Mononuclear cell (primary cell): ENCODE results near the gene ERO1B. TPM values are rescaled to one million over a fixed set of nuclear protein-coding genes. Genes with fewer than 3 reads are reported as not detected.
"Not testable (repeated sequence)": the region's sequence is repeated elsewhere in the genome, so short reads cannot be mapped to it uniquely, and the experiment has no call there.

Source experiments
- H3K27me3 ChIP-seq: 2 replicates; pipeline ENCODE4 v1.6.0; 2011; ENCODE audit warnings: low read length, control low read depth; ENCODE audit not compliant: insufficient read depth
- H3K4me1 ChIP-seq: 2 replicates; pipeline ENCODE4 v1.5.1; 2011; ENCODE audit warnings: mild to moderate bottlenecking, low read length, control low read depth; ENCODE audit not compliant: insufficient read depth
- H3K4me3 ChIP-seq: 2 replicates; pipeline ENCODE4 v1.5.1; 2011; ENCODE audit warnings: mild to moderate bottlenecking, low read length, moderate library complexity
- H3K9me3 ChIP-seq: 2 replicates; pipeline ENCODE4 v1.5.1; 2011; ENCODE audit warnings: low read depth, mild to moderate bottlenecking, control low read depth, low read length
- total RNA-seq: library from RNA; depleted of rRNA; stranded (reverse); fragments of >200 nt; gene quantifications from one replicate; pipeline ENCODE4 v1.2.3, GENCODE V29; 2012

Gene ERO1B
- 16.6 TPM for total RNA-seq

DNA sequence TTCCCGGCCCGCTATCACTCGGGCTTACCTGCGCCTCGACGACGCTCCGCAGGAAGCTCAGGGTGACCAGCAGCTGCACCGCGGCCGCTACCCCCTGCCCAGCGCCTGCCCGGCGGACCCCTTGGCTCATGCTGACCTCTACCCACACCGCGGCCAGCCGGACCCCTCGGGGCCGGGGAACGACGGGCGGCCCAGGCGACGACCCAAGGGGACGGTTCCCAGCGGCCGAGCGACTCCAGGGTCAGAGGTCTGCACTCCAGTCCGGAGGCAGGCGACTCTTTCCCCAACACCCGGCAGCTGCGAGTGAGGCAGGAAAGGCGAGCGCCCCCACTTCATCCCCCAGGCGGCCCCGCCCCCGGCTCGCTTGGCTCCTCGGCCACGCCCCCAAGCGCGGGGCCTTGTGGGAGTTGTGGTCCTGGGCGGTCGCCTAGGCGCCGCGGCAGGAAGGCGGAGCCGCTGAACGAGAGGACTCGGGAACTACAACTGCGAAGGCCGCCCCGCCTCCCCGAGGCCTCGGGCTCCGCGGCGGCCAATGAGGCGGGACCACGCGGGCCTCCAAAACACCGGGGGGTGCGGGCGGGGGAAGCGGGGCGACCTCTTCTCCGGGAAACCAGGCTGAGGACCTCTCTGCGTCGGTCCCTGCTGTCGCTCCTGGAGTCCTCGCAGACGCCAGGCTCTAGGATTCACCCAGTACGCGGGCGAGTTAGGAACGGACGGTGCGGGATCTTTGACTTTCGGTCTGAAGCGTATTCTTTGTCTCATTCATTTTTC, at the start of gene ERO1B:
TSS of gene ERO1B (minus strand) at position 305 of the 771 bp plus-strand sequence. CDS start at position 130, 175 bp downstream.
- peaks cover 36% of the 10 kb centered on the region for H3K4me1 ChIP-seq
- H3K9me3 ChIP-seq: no peaks in the 10 kb centered on the region
- H3K4me3 ChIP-seq: peak within 1 kb of the TSS; percentile 97
- H3K27me3 ChIP-seq: no peaks in the 10 kb centered on the region

DNA sequence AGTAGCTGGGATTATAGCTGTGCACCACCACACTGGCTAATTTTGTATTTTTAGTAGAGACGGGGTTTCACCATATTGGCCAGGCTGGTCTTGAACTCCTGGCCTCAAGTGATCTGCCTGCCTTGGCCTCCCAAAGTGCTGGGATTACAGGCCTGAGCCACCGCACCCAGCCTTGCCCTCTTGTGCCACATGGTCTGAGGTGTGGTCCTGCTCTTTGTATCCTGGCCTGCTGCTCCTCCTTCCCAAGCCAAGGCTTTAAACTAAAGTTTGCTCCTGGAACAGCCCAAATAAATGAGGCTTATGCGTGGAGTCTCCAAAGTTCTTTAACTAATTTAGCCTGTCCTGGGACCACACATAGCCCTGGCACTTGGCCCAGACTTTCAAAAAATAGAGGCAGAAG, 49.7 kb upstream of the ERO1B start:
- H3K9me3 ChIP-seq, H3K4me3 ChIP-seq, H3K27me3 ChIP-seq, H3K4me1 ChIP-seq: not testable (repeated sequence)

GRCh38 chr1:236326432-236326831, 44.7 kb upstream of the ERO1B start:
- no peak overlapping the region for H3K4me3 ChIP-seq
- H3K4me1 ChIP-seq: no peaks in the 10 kb centered on the region
- H3K9me3 ChIP-seq: peaks cover 21% of the 10 kb centered on the region
- H3K27me3 ChIP-seq: no peaks in the 10 kb centered on the region

GRCh38 chr1:236325567-236325966, 43.8 kb upstream of the ERO1B start:
- H3K27me3 ChIP-seq: no peaks in the 10 kb centered on the region
- no peaks in the 10 kb centered on the region for H3K4me1 ChIP-seq
- H3K9me3 ChIP-seq: peaks cover 21% of the 10 kb centered on the region
- no peak overlapping the region for H3K4me3 ChIP-seq

DNA sequence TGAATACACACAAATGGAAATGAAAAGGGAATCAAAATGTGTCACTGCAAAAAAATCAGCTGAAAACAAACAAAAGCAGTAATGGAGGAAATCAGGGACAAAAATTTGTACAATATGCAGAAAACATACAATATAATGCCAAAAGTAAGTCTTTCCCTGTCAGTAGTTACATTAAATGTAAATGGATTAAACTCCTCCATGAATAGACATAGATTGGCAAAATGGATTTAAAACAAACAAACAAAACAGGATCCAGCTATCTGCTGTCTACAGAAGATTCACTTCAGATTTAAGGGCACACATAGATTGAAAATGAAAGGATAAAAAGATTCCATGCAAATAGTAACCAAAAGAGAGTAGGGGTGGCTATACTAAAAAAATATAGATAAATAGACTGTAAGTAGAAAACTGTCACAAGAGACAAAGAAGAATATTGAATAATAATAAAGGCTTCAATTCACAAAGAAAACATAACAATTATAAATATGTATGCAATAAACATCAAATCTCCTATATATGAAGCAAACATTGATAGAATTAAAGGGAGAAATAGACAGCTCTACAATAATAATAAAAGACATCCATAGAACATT, 42.2 kb upstream of the ERO1B start:
- no peaks in the 10 kb centered on the region for H3K27me3 ChIP-seq
- H3K4me3 ChIP-seq: no peak overlapping the region
- H3K4me1 ChIP-seq: no peaks in the 10 kb centered on the region
- H3K9me3 ChIP-seq: peaks cover 21% of the 10 kb centered on the region

DNA sequence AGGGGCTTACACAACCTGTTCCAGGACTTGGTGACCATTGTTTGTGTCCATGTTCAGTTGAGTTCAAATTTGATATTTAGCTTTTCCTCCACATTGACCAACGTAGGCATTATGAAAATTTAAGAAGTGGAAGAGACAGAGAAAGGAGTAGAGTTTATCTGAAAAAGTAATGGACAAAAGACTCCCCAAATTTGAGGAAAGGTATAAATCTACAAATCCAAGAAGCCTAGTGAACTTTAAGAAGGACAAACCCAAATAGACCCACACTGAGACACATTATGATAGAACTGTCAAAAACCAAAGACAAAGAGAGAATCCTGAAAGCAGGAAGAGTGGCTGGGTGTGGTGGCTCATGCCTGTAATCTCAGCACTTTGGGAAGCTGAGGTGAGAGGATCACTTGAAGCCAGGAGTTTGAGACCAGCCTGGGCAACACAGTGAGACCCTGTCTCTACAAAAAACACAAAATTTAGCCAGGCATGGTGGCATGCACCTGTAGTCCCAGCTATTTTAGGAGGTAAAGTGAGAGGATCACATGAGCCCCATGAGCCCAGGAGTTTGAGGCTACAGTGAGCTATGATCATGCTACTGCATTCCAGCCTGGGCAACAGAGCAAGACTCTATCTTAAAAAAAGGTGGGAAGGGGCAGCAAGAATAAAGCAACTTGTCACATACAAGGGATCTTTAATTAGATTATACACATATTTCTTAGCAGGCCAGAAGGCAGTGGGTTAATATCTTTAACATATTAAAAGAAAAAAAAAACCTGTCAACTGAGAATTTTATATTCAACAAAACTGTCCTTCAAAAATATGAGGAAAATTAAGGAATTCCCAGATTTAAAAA, 41.0 kb upstream of the ERO1B start:
- Histone ChIP-seq H3K4me3 (no peak overlapping the region), H3K27me3 (no peaks in the 10 kb centered on the region), H3K4me1 (no peaks in the 10 kb centered on the region), H3K9me3 (peaks cover 21% of the 10 kb centered on the region)

DNA sequence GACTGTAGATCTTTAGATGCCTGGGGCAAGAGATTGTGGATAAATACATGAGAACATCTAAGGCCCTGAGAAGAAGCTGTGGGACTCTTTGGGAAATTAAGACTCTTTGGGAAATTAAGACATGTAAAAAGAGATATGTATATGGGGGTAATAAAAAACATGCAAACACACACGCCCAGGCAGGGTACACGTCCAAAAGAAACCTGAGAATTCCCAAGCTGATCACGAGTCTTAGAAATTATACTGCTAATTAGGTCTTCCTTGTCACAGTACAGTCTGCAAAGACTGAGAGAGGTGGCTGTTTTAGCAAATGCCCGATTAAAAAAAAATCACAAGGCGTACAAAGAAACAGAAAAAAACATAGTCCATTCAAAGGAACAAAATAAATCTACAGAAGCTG, 39.3 kb upstream of the ERO1B start:
- H3K4me3 ChIP-seq: no peak overlapping the region
- no peaks in the 10 kb centered on the region for H3K4me1 ChIP-seq
- H3K9me3 ChIP-seq: peaks cover 21% of the 10 kb centered on the region
- no peaks in the 10 kb centered on the region for H3K27me3 ChIP-seq

DNA sequence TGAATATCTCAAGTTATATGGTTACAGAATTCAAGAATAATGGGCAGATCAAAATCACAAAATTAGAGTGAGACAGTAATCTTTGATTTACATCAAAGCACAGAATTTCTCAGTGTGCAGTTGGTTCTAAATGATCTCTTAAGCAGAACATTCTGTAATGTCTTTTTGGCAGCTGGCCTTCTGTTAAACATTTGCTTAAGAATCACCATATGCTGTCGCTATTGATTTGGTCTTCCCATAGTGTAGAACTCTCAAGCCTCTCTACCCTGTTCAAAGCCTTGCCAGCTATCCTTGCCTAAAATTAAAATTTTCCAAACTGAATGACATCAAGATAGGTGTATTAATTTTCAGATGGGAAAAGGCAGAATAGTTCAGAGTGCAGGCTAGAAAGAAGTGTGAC, 38.9 kb upstream of the ERO1B start:
- Histone ChIP-seq H3K27me3 (no peaks in the 10 kb centered on the region), H3K4me3 (no peak overlapping the region), H3K4me1 (no peaks in the 10 kb centered on the region), H3K9me3 (peaks cover 21% of the 10 kb centered on the region)

DNA sequence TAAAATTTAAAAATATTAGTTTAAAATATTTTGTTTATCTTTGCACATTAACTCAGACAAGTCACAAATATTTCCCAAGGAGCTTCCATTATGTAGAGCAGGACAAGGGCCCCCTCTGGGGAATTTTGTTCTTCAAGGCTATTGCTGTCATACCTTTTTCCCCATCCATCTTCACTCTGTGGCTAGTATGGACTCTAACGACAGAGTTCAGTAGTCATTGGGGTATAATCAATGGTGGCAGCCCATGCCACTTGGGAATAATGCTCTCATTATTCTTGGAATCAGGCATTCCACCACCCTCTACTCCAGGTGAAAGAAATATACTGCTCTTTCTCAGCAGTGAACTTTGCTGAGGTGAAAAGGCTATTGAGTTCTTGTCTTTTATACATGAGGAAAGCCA, 38.5 kb upstream of the ERO1B start:
- no peaks in the 10 kb centered on the region for H3K27me3 ChIP-seq
- H3K9me3 ChIP-seq: peaks cover 21% of the 10 kb centered on the region
- no peak overlapping the region for H3K4me3 ChIP-seq
- no peaks in the 10 kb centered on the region for H3K4me1 ChIP-seq

DNA sequence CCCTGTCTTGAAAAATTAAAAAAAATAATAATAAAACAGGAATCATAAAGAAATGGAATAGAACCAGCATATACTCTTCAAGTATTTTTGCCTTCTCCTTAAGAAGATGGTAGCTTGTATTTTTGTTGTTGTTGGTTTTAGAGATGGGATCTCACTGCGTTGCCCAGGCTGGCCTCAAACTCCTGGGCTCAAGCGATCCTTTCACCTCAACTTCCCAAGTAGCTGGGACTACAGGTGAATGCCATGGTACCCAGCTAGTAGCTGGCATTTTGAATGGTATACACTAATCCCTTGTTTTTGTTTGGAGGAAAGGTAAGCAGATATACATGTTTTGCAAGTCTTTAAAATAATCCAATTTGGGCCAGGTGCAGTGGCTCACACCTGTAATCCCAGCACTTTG, 34.7 kb upstream of the ERO1B start:
- Histone ChIP-seq H3K27me3 (peaks cover 3% of the 10 kb centered on the region), H3K4me3 (no peak overlapping the region), H3K4me1 (no peaks in the 10 kb centered on the region), H3K9me3 (no peaks in the 10 kb centered on the region)

- Histone ChIP-seq H3K9me3 (no peaks in the 10 kb centered on the region), H3K4me1 (no peaks in the 10 kb centered on the region), H3K27me3 (peaks cover 3% of the 10 kb centered on the region), H3K4me3 (no peak overlapping the region)
Measured at GRCh38 chr1:236315518-236315917, 33.8 kb upstream of the ERO1B start.

DNA sequence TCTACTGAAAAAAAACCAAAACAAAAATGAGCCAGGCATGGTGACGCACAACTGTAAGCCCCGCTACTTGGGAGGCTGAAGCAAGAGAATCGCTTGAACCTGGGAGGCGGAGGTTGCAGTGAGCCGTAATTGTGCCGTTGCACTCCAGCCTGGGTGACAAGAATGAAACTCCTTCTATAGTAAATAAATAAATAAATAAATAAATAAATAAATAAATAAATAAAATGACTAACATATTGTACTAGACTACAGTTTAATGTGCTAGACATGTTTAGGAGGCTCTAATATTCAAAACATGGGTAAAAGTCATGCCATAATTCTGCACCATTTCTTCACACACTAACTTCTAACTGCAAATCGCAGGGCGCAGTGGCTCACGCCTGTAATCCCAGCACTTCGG, 33.3 kb upstream of the ERO1B start:
- Histone ChIP-seq H3K4me1 (no peaks in the 10 kb centered on the region), H3K27me3 (peaks cover 3% of the 10 kb centered on the region), H3K9me3 (no peaks in the 10 kb centered on the region), H3K4me3 (no peak overlapping the region)

- H3K27me3 ChIP-seq, H3K9me3 ChIP-seq, H3K4me3 ChIP-seq, H3K4me1 ChIP-seq: not testable (repeated sequence)
Measured at GRCh38 chr1:236314050-236314449, 32.3 kb upstream of the ERO1B start.

DNA sequence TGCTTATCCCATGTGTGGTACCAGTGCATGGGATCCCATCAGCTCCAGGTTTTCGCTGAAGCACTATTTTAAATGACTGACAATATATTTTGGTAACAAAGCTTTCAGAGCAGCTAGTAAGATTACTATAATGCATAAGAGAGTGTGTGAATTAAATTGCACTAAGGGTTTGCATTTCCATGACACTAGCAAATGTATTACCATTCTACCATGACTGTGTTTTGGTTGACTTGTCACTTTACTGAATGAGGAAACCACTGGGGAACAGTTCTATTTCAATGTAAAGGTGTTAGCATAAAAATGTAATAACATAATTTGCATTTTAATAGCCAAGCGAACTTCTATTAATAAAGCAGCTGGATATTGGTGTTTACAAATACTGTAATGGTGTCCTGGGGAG, 31.7 kb upstream of the ERO1B start:
- H3K9me3 ChIP-seq: no peaks in the 10 kb centered on the region
- no peaks in the 10 kb centered on the region for H3K4me1 ChIP-seq
- peaks cover 3% of the 10 kb centered on the region for H3K27me3 ChIP-seq
- H3K4me3 ChIP-seq: no peak overlapping the region

GRCh38 chr1:236311040-236311439, 29.3 kb upstream of the ERO1B start:
- H3K9me3 ChIP-seq: no peaks in the 10 kb centered on the region
- no peak overlapping the region for H3K4me3 ChIP-seq
- peaks cover 3% of the 10 kb centered on the region for H3K27me3 ChIP-seq
- H3K4me1 ChIP-seq: no peaks in the 10 kb centered on the region
